Epidermal melanocyte (primary cell): Measurements from ENCODE around the gene LIMCH1.

Experiments used
- DNase-seq: peaks from one replicate; pipeline ENCODE4 v3.0.0; 2011; ENCODE audit warnings: low spot score; ENCODE audit not compliant: insufficient read length

Gene LIMCH1

GRCh38 chr4:41528512-41529205 lies 9.3 kb upstream of the LIMCH1 start:
- no peak for DNase-seq

GRCh38 chr4:41530741-41531140 lies 7.2 kb upstream of the LIMCH1 start:
- no peak for DNase-seq

- DNase-seq = no peak
These were observed 5.6 kb upstream of the LIMCH1 start for GRCh38 chr4:41532336-41532735.

GRCh38 chr4:41532882-41533281 lies 5.1 kb upstream of the LIMCH1 start:
- no peak for DNase-seq

GRCh38 chr4:41533680-41534079 lies 4.3 kb upstream of the LIMCH1 start:
- no peak for DNase-seq

- no peak for DNase-seq
These were observed 3.6 kb upstream of the LIMCH1 start for GRCh38 chr4:41534404-41534803.

- no peak for DNase-seq
These were observed 2.0 kb upstream of the LIMCH1 start for GRCh38 chr4:41535911-41536371.

GRCh38 chr4:41537292-41537890 lies 566 bp upstream of the LIMCH1 start:
- DNase-seq = no peak

GRCh38 chr4:41538887-41539498 lies 1.0 kb downstream of the LIMCH1 start:
- no peak for DNase-seq

- DNase-seq = no peak
These were observed 1.8 kb downstream of the LIMCH1 start for GRCh38 chr4:41539711-41540110.

GRCh38 chr4:41540687-41541086 lies 2.7 kb downstream of the LIMCH1 start:
- no peak for DNase-seq

GRCh38 chr4:41541687-41542094 lies 3.7 kb downstream of the LIMCH1 start:
- DNase-seq = no peak

- no peak for DNase-seq
These were observed 4.7 kb downstream of the LIMCH1 start for GRCh38 chr4:41542526-41543275.

- DNase-seq = no peak
These were observed 7.3 kb downstream of the LIMCH1 start for GRCh38 chr4:41545238-41545637.

GRCh38 chr4:41546638-41547037 lies 8.7 kb downstream of the LIMCH1 start:
- no peak for DNase-seq

- no peak for DNase-seq
These were observed 10.4 kb downstream of the LIMCH1 start for GRCh38 chr4:41548305-41548880.

- no peak for DNase-seq
These were observed 11.5 kb downstream of the LIMCH1 start for GRCh38 chr4:41549478-41549877.

- no peak for DNase-seq
These were observed 12.4 kb downstream of the LIMCH1 start for GRCh38 chr4:41550308-41550707.

- no peak for DNase-seq
These were observed 13.6 kb downstream of the LIMCH1 start for GRCh38 chr4:41551536-41551935.

- DNase-seq = no peak
These were observed 16.9 kb downstream of the LIMCH1 start for GRCh38 chr4:41554905-41555304.

- DNase-seq = no peak
These were observed 18.6 kb downstream of the LIMCH1 start for GRCh38 chr4:41556526-41556925.
